ENCODE measurements around the gene RTBDN. TPM values are rescaled to one million over a fixed set of nuclear protein-coding genes. Genes with fewer than 3 reads are reported as not detected.

RTBDN gene
- total and polyA plus RNA-seq, 2 of the 8 experiments (the other 6 are each of a cell fraction or from before 2014, with no cell fraction given): 4.0 to 4.8 TPM

- no peak for TF ChIP-seq HDAC6 (IDR thresholded peaks at IDR 0.05; ENCODE audit: low read depth, low read length)
- no peak for TF ChIP-seq MAFK (IDR thresholded peaks at IDR 0.05; ENCODE audit: low read depth, low read length)
- TF ChIP-seq CEBPB (IDR thresholded peaks at IDR 0.05; ENCODE audit: low read depth, low read length): no peak
- TF ChIP-seq SP4 (IDR thresholded peaks at IDR 0.05; ENCODE audit: low read length): no peak
- TF ChIP-seq SIX5 (IDR thresholded peaks at IDR 0.05; ENCODE audit: low read depth, low read length): no peak
- no peak for TF ChIP-seq ZNF274 (IDR thresholded peaks at IDR 0.05; ENCODE audit: borderline replicate concordance, extremely low read depth, low read length)
- no peak for TF ChIP-seq CHD2 (IDR thresholded peaks at IDR 0.05; ENCODE audit: low read length)
- TF ChIP-seq SRF (IDR thresholded peaks at IDR 0.05; ENCODE audit: low read depth, low read length): no peak
- TF ChIP-seq EZH2 (IDR thresholded peaks at IDR 0.05; ENCODE audit: low read depth, low read length, severe bottlenecking): no peak
- TF ChIP-seq TAF7 (optimal IDR thresholded peaks at IDR 0.05; ENCODE audit: borderline replicate concordance, low read depth, low read length): no peak
- no peak for TF ChIP-seq RBBP5 (IDR thresholded peaks at IDR 0.05; ENCODE audit: borderline replicate concordance, low read depth, low read length)
- no peak for TF ChIP-seq PHF8 (conservative IDR thresholded peaks at IDR 0.05; ENCODE audit: low read depth, low read length)
Measured at GRCh38 chr19:12815088-12815487, 19.3 kb downstream of the RTBDN start (continued).

All from H1 (cell line).